ENCODE results near the gene CASZ1. TPM values are rescaled to one million over a fixed set of nuclear protein-coding genes. Genes with fewer than 3 reads are reported as not detected.

CASZ1 gene
- total RNA-seq, 1 experiment from 2014 or later: 3.9 TPM

- H3K36me3 Mint-ChIP-seq (ENCODE audit: insufficient read depth in 1 of 3, low read depth in 3 of 3): no peaks in the 10 kb centered on the region
- no peaks in the 10 kb centered on the region for H3K27me3 ChIP-seq (ENCODE audit: insufficient read depth, low read length)
- TF ChIP-seq, protein P1, sequence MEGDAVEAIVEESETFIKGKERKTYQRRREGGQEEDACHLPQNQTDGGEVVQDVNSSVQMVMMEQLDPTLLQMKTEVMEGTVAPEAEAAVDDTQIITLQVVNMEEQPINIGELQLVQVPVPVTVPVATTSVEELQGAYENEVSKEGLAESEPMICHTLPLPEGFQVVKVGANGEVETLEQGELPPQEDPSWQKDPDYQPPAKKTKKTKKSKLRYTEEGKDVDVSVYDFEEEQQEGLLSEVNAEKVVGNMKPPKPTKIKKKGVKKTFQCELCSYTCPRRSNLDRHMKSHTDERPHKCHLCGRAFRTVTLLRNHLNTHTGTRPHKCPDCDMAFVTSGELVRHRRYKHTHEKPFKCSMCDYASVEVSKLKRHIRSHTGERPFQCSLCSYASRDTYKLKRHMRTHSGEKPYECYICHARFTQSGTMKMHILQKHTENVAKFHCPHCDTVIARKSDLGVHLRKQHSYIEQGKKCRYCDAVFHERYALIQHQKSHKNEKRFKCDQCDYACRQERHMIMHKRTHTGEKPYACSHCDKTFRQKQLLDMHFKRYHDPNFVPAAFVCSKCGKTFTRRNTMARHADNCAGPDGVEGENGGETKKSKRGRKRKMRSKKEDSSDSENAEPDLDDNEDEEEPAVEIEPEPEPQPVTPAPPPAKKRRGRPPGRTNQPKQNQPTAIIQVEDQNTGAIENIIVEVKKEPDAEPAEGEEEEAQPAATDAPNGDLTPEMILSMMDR (conservative IDR thresholded peaks at IDR 0.05): no peak
- no peak overlapping the region for H3K23ac ChIP-seq (ENCODE audit: insufficient read length, low read depth, low read length)
- no peak overlapping the region for H4K8ac ChIP-seq (replicated peaks; ENCODE audit: insufficient read length, low read depth, low read length)
- H3K14ac ChIP-seq (ENCODE audit: insufficient read depth, low read length): no peak overlapping the region
- no peaks in the 10 kb centered on the region for H3K9me3 ChIP-seq (ENCODE audit: control insufficient read depth, low read depth, low read length)
- no peak overlapping the region for H3K27ac ChIP-seq (ENCODE audit: insufficient read length, low read depth, low read length)
- H3K27ac Mint-ChIP-seq: no peak overlapping the region
- H3K79me1 ChIP-seq (ENCODE audit: insufficient read depth, low read depth, low read length, poor library complexity, severe bottlenecking): no peaks in the 10 kb centered on the region
- no peaks in the 10 kb centered on the region for H3K79me2 ChIP-seq (ENCODE audit: insufficient read depth, low read length)
- no peak overlapping the region for H2BK12ac ChIP-seq (ENCODE audit: insufficient read length, low read depth, low read length)
- H3K4me3 Mint-ChIP-seq: no peak overlapping the region
- peaks cover 12 to 17% of the 10 kb centered on the region in 2 experiments for H3K4me1 Mint-ChIP-seq
- no peak overlapping the region for H3K56ac ChIP-seq (ENCODE audit: insufficient read length, low read depth, low read length)
- no peak overlapping the region for H2BK15ac ChIP-seq (ENCODE audit: low read depth, low read length)
- no peak overlapping the region for H3K9ac ChIP-seq (ENCODE audit: extremely low read depth, insufficient read length, low read length)
- H3K27me3 Mint-ChIP-seq (ENCODE audit: low read depth): no peaks in the 10 kb centered on the region
- no peaks in the 10 kb centered on the region for H3K9me3 Mint-ChIP-seq
- H2BK5ac ChIP-seq (ENCODE audit: insufficient read length, low read length): no peak overlapping the region
- no peak overlapping the region for H2AFZ ChIP-seq (ENCODE audit: low read length)
- no CpG with 5 or more reads among the region's 26 CpGs for WGBS (ENCODE audit: extremely low coverage, insufficient read length, low lambda C conversion rate)
- no peak overlapping the region for H2BK120ac ChIP-seq (ENCODE audit: low read depth, low read length, poor library complexity, severe bottlenecking)
- H3K4me2 ChIP-seq (ENCODE audit: insufficient read depth, insufficient read length, low read length): no peak overlapping the region
- H3K18ac ChIP-seq (ENCODE audit: insufficient read length, low read depth, low read length): no peak overlapping the region
- H2BK20ac ChIP-seq (ENCODE audit: low read depth, low read length, poor library complexity, severe bottlenecking): no peak overlapping the region
- H3T11ph ChIP-seq (ENCODE audit: low read length): no peak overlapping the region
- H4K20me1 ChIP-seq (ENCODE audit: control insufficient read depth, insufficient read depth, insufficient read length): no peaks in the 10 kb centered on the region
- H4K5ac ChIP-seq (ENCODE audit: insufficient read length, low read depth, low read length): no peak overlapping the region
- H2AK5ac ChIP-seq (ENCODE audit: insufficient read length, low read length): no peak overlapping the region
- H3K4ac ChIP-seq (ENCODE audit: low read depth, low read length): no peak overlapping the region
- H4K91ac ChIP-seq (ENCODE audit: insufficient read length, low read depth, low read length): no peak overlapping the region
- DNase-seq: no peak
- H3K4me1 ChIP-seq (ENCODE audit: insufficient read depth, low read length): no peaks in the 10 kb centered on the region
- no peaks in the 10 kb centered on the region for H3K23me2 ChIP-seq (ENCODE audit: insufficient read length, low read depth, low read length, poor library complexity, severe bottlenecking)
These were observed 133.4 kb downstream of the CASZ1 start for GRCh38 chr1:10662824-10663677.

All from H9 (cell line).